Skeletal muscle cell (primary cell): ENCODE results near the gene DLST.

Experiments
- DNase-seq: peaks from one replicate; pipeline ENCODE4 v3.0.0-alpha.2; 2010; ENCODE audit warnings: low read depth
- H3K4me3 ChIP-seq: 2 replicates; pipeline ENCODE4 v1.5.1; 2011; ENCODE audit warnings: low read depth, mild to moderate bottlenecking, control low read depth, low read length, moderate library complexity

The DLST gene

DNA sequence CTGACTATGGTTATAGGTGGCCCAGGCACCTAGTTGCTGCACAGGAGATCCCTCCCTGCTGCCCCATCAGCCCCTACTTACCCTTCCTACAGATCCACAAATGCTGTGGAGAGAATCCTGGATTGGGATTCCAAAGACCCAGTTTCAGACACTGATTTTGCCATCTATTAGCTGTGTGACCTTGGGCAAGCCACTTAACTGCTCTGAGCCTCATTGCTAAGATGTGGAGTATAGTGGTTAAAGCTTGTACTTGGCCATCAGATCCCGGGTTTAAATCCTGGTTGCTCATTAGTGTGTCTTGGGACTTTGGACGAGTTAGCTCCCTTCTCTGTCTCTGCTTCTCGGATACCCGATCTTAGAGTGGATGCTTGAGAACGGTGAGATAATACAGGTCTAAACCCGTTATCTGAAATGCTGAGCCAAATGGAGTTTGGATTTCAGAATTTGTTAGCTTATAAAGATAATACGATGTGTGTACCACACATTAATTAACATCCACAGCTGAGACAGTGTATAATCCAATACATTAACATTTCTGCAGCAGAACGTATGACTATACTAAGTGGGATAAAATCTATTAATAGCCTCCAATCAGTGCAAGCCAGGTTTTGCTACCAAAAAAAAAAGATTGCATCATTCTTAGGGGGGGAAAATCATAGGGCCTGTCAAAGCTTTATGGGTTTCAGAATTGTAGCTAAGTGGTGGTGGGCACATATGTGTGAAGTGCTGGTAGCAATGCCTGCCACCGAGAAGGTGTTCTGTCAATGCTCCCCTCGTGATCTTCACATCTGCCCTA is 21.8 kb upstream of the DLST start:
- H3K4me3 ChIP-seq: no peak overlapping the region
- DNase-seq: no peak

DNA sequence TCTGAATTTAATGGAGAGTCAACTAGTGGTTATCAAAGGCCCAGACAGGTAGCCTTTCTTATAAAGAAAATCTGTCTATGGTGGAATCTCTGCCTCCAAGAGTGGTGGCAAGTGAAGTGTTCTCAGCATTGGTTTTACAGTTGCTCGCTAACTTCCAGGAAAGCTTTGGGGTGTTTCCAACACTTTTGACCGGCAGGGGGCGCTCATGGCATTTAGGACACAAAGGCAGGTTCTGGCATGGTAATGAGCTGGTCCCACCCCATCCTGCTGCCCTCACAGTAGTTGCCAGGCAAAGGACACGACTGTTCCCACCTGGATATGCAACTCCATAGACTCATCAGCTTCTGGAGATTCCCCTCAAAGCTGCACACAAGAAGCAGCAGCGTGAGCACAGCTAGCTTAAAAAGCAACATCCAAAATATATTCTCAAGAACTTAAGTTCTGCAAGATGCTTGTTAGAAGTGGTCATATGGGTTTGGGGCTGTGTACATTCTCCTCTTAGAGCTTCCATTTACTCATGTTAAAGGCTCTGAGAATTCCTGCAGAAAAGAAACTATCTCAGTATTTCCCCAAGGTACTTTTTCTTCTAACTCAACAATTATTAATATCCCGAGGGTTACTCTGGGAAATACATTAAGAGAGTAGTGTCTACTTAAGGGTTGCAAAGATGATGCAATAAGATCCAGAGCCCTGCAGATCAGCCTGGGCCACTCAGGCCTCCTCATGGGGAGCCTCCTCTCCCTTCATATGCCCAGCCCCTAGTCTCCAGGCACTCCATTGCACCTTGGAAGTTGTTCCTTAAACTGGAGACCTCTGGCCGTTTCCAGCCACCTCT is 20.6 kb upstream of the DLST start:
- DNase-seq: no peak

GRCh38 chr14:74861734-74862090 is 20.0 kb upstream of the DLST start:
- no peak for DNase-seq
- H3K4me3 ChIP-seq: no peak overlapping the region

More for the DNA sequence above, 20.6 kb upstream of the DLST start:
- no peak overlapping the region for H3K4me3 ChIP-seq

DNA sequence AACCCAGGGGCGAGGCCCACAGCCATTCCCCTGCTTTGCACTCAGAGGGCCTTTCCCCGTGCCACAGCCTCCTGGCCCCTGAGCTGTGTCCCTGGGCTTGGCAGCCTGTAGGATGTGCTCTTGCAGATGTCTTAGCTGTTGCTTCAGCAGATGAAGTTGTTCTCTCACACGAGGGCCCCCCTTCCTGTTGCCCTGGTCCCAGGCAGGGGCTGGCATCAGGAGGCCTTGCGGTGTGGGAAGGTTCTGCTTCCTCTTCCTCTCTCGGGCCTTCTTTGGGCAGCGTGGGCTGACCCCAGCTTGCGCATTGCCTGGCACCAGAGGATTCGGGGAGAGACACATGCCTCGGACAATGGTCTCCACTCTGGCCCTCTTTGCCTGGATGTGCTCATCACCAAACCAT is 18.4 kb upstream of the DLST start:
- DNase-seq: no peak
- H3K4me3 ChIP-seq: no peak overlapping the region

GRCh38 chr14:74864198-74864597 is 17.5 kb upstream of the DLST start:
- no peak for DNase-seq
- H3K4me3 ChIP-seq: no peak overlapping the region

GRCh38 chr14:74865156-74865555 is 16.6 kb upstream of the DLST start:
- no peak for DNase-seq
- no peak overlapping the region for H3K4me3 ChIP-seq

DNA sequence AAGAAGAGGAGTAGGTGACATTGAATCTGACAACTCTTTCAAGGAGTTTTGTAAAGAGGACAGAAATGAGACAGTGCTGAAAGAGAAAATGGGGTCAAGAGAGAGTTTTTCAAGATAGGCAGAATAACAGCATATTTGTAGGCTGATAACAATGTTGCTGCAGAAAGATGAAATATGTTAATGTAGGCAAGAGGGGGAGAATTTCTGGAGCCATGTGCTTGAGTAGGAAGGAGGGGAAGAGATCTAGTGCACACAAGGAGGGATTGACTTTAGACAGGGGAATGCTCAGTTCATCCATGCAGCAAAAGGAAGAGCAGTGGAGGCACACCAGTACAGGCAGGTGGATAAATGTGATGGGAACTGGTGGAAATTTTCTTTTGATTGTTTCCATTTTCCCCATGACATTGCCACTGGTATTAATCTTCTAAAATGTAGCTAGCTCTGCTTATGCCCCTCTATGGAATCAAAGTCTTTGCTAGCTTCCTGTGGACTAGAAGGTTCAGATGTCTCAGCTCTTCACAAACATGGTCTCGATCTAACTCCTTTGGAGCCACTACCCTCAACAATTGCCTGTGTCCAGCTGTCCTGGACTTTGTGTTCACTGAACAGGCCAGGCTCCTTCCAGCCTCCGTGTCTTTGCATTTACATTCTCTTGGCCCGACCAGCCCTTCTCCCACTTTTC is 14.9 kb upstream of the DLST start:
- no peak overlapping the region for H3K4me3 ChIP-seq
- DNase-seq: no peak

- no peak overlapping the region for H3K4me3 ChIP-seq
- DNase-seq: no peak
Observed at GRCh38 chr14:74867673-74868072, 14.0 kb upstream of the DLST start.

- no peak for DNase-seq
- H3K4me3 ChIP-seq: no peak overlapping the region
Observed at GRCh38 chr14:74868739-74869138, 13.0 kb upstream of the DLST start.

DNA sequence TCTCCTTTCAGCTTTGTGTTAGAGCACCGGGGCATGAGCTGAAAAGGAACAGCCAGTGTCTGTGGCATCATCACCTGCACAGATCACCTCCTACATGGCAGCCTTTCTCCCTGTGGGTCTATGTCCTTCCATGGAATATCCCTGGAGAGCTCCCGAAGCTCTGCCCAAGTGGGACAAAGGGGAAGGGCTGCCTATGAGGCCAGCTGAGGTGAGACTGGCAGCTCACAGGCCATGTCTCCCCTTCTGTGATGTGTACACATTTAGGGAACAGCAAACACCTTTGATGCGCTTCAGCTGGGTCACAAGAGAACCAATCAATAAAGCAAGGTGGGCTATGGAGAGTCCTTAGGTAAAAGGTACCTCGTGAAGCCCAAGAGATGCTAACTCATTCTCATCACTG is 9.9 kb upstream of the DLST start:
- no peak for DNase-seq
- H3K4me3 ChIP-seq: no peak overlapping the region

GRCh38 chr14:74875204-74875603 is 6.5 kb upstream of the DLST start:
- DNase-seq: no peak
- H3K4me3 ChIP-seq: no peak overlapping the region

- H3K4me3 ChIP-seq: no peak within 1 kb of the TSS
- DNase-seq: no peak
Observed at GRCh38 chr14:74875941-74876913, 5.5 kb upstream of the DLST start, which contains the start of gene PROX2. Gene PROX2 (minus strand): TSS chr14:74876145. CDS start chr14:74863834, 12,311 bp downstream.

- DNase-seq: no peak
Observed at GRCh38 chr14:74879427-74880182, 2.1 kb upstream of the DLST start.

GRCh38 chr14:74882103-74882920 is 596 bp downstream of the DLST start:
- peak overlapping the region; percentile 85 for H3K4me3 ChIP-seq
- DNase-seq: no peak

More at GRCh38 chr14:74879427-74880182, 2.1 kb upstream of the DLST start:
- H3K4me3 ChIP-seq: no peak overlapping the region

DNA sequence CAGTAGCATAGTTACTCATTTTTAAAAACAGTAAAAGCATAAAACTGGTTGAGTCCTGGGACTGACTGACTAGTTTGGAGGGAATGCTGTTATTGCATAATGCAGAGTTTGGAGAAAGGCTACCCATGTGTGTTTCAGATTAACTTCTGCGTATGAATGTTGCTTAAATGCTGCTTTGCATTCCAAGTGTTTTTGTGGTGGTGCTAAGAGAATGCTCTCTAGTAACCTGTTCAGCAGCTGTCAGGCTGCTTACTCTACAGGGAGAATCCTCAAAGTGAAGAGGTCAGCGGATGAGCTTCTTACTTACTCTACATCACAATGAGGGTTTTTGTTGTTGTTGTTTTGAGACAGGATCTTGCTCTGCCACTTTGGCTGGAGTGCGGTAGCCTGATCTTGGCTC is 4.3 kb downstream of the DLST start:
- no peak overlapping the region for H3K4me3 ChIP-seq
- peak; percentile 90 for DNase-seq

DNA sequence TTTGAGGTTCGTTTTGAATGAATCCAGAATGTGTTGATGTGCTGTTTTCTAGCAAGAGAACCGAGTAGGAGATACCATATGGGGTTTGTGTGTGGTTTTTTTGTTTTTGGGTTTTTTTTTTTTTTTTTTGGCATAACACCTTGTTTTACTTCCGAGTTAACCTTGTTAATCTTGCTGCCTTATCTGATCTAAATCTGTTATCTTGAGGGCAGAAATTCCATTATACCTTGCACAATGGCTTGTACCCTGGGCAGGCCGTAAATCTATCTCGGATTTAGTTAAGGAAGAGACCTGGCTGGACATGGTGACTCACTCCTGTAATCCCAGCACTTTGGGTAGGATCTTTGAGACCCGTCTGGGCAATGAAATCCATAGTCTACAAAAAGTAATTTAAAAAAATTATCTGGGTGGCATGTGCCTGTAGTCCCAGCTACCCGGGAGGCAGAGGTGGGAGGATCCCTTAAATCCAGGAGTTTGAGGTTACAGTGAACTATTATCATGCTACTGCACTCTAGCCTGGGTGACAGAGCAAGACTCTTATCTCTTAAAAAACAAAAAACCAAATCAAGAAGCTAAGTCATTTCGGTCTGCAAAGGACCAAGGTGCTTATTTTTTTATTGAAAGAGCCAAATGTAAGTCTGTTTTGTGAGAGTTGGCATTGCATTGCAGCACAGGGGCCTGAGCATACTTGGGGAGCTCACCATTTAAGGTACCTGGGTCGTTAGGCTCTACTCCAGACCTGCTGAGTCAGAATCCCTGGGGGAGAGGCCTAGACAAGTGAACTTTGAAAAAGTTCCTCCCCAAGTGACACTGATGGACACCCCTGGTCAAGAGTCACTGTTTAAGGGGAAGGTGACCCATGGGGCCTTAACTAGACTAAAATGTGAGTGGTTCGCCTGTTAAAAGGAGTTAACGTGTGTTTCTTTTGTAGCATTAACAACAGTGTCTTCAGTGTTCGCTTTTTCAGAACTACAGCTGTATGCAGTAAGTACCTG is 6.7 kb downstream of the DLST start:
- no peak for DNase-seq
- no peak overlapping the region for H3K4me3 ChIP-seq
